HG03378 (cell line): Measurements from ENCODE around the gene COQ10A.
"Not testable (repeated sequence)": the region's sequence is repeated elsewhere in the genome, so short reads cannot be mapped to it uniquely, and the experiment has no call there.

ENCODE experiments used
- ATAC-seq: cut with Tn5 transposase; IDR thresholded peaks from one replicate; pipeline ENCODE4 v1.9.1; 2021; ENCODE audit warnings: mild to moderate bottlenecking, moderate library complexity; ENCODE audit not compliant: unreplicated experiment

COQ10A gene

DNA sequence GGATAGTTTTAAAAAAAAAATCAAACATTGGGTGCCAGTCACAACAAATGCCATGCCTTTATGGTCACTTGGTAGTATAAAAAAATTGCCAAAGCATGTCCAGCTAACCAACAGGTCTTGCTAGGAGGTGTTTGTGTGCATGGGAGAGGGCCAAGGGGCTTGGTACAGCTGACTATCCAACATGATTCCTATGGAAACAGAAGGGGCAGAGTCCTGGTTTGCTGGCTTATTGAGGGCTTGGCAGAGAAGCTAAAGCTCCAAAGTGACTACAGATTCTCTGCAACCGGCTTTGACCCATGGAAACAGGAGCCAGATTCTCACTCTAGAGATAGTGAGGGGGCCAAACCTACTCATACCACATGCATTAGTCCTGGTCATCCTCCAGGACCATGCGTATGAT, 5.7 kb downstream of the COQ10A start:
- not testable (repeated sequence) for ATAC-seq

- no peak for ATAC-seq
These were observed 7.6 kb downstream of the COQ10A start for GRCh38 chr12:56274299-56274698.

DNA sequence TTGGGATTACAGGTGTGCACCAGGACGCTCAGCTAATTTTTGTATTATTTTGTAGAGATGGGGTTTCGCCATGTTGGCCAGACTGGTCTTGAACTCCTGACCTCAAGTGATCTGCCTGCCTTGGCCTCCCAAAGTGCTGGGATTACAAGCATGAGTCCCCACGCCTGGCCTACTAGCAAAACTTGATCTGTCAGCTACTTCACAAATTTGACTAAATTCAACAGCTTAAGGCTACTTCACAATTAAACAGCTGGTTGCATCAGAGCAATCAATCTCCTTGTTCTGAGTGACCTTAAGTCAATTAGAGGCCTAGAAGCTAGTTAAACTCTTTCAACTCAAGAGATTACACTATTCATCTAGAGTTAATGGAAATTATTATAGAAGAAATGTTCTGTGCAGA, 12.2 kb downstream of the COQ10A start:
- no peak for ATAC-seq

DNA sequence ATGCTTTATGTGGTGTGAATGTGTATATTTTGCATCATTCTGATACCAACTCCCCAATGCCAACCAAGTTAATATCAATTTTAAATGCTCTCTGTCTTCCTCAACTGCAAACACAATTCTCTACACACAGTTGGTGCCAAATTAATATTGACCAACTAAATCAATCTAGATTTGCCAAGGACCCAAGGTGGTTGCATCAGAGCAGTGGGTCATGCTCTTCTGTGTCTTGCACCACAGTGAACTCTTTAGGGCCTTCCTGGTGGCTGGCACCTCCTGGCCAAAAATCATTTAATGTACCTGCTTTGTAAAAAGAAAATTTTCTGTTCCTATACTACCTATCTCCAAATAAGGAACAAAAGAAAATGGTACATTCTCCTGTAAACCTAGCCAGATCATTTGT, 14.1 kb downstream of the COQ10A start:
- no peak for ATAC-seq

- no peak for ATAC-seq
These were observed 15.3 kb downstream of the COQ10A start for GRCh38 chr12:56282030-56282429.

GRCh38 chr12:56282579-56282978, 15.8 kb downstream of the COQ10A start:
- no peak for ATAC-seq

DNA sequence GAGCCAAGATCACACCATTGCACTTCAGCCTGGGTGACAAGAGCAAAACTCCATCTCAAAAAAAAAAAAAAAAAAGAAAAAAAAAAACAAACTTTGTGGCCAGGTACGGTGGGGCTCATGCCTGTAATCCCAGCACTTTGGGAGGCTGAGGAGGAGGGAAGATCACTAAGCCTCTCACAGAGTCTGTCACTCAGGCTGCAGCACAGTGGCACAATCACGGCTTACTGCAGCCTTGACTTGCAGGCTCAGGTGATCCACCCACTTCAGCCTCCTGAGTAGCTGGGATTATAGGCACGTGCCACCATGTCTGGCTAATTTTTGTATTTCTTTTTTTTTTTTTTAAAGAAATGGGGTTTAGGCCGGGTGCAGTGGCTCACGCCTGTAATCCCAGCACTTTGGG, 17.5 kb downstream of the COQ10A start:
- not testable (repeated sequence) for ATAC-seq

- no peak for ATAC-seq
These were observed 19.5 kb downstream of the COQ10A start for GRCh38 chr12:56286044-56286830.

GRCh38 chr12:56288705-56289387, 22.1 kb downstream of the COQ10A start:
- no peak for ATAC-seq

DNA sequence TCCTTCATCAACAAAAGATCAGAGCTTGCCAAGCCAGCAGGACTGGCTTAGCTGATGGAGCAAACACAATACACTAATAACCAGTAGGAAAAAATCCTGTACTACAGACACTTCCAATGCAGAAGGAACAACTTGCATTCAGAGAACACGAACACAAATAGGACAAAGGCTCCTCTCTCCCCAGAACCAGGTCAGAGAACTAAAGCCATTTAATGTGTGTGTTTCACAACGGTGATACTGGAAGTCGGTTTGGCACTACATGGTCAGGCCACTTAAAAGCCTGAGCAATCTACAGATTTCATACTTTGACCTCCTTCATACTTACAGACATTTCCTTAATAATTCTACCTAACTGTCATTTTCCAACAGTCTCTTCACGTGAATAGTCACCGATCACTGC, 27.1 kb downstream of the COQ10A start:
- no peak for ATAC-seq

GRCh38 chr12:56296295-56296694, 29.6 kb downstream of the COQ10A start:
- ATAC-seq: no peak

DNA sequence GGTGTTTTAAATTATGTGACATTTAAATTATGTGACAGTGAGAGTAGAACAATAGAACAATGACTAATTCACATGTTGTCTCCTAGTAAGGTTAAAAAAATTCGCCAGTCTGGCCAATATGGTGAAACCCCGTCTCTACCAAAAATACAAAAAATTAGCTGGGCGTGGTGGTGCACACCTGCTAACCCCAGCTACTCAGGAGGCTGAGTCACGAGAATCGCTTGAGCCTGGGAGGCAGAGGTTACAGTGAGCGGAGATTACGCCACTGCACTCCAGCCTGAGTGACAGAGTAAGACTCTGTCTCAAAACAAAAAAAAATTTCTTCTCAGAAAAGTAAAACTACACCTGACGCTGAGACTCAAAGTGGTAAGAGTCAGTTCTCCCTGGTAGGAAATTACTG, 30.7 kb downstream of the COQ10A start:
- no peak for ATAC-seq

GRCh38 chr12:56298828-56299227, 32.1 kb downstream of the COQ10A start:
- no peak for ATAC-seq

GRCh38 chr12:56299308-56299852, 32.6 kb downstream of the COQ10A start:
- ATAC-seq: peak; percentile 3

GRCh38 chr12:56299853-56300643, 33.3 kb downstream of the COQ10A start, which contains the start of gene CS:
CS (minus strand) TSS chr12:56300330; CDS start chr12:56300201, 129 bp downstream.
- ATAC-seq: peak; percentile 85

- ATAC-seq: no peak
These were observed 34.1 kb downstream of the COQ10A start for GRCh38 chr12:56300644-56301464.

- ATAC-seq: no peak
These were observed 37.5 kb downstream of the COQ10A start for GRCh38 chr12:56304276-56304675.

DNA sequence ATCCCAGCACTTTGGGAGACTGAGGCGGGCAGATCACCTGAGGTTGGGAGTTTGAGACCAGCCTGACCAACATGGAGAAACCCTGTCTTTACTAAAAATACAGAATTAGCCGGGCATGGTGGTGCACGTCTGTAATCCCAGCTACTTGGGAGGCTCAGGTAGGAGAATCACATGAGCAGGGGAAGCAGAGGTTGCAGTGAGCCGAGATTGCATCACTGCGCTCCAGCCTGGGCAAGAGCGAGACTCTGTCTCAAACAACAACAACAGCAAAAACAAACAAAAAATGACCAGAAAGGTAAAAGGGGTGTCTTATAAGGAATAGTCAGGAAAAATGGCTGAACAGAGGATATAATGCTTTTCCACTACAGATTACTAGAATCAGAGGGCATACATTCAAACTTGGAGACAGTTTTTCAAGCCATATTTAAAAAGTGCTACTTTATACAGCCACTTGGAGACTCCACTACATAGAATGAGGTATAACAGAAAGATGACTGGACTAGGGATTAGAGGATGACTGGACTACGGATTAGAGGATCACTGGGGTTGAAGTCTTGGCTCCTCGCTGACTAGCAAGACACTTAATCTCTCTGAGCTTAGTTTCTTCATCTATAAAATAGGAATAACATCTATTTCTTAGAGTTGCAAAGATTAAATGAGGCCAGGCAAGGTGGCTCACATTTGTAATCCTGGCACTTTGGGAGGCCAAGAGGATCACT, 38.3 kb downstream of the COQ10A start:
- ATAC-seq: no peak

GRCh38 chr12:56307221-56307965, 40.7 kb downstream of the COQ10A start:
- ATAC-seq: no peak
